PC-9 (cell line): ENCODE data around the gene GAL3ST3. TPM values are rescaled to one million over a fixed set of nuclear protein-coding genes. Genes with fewer than 3 reads are reported as not detected.

Experiments
- BruUV-seq: library from RNA; stranded (reverse); fragments of 400-500 nt; replicated peaks from 2 replicates; lab custom pipeline; 2021; lab: Mats Ljungman, UMichigan
- CTCF ChIA-PET: fragments of 300-600 bp; sonication (Branson Sonifier 250); formaldehyde crosslinking; loops from one replicate; lab custom pipeline; 2022; ENCODE audit warnings: antibody characterized with exemption; lab: Charles Lee
- POLR2A ChIA-PET: fragments of 300-600 bp; sonication (Branson Sonifier 250); formaldehyde crosslinking; loops from one replicate; lab custom pipeline; 2022; ENCODE audit warnings: antibody characterized with exemption; ENCODE audit not compliant: unreplicated experiment; lab: Charles Lee
- DNase-seq, 2 experiments: peaks; one replicate each; pipeline versions ENCODE4 v3.0.0 to v3.0.0-alpha.2; 2015 to 2022; ENCODE audit warnings: mixed read lengths in 1 of 2
- H2AFZ ChIP-seq: fragments of 200-600 bp; sonication (generic); 2 replicates; pipeline ENCODE4 v1.8.1; 2017; ENCODE audit warnings: antibody characterized with exemption
- H3F3A ChIP-seq: fragments of 200-600 bp; sonication (generic); 2 replicates; pipeline ENCODE4 v1.8.1; 2017; ENCODE audit warnings: antibody characterized with exemption, mild to moderate bottlenecking, low read depth; ENCODE audit not compliant: insufficient read depth
- H3K27ac ChIP-seq: fragments of 200-600 bp; sonication (generic); 2 replicates; pipeline ENCODE4 v1.6.1; 2016; ENCODE audit warnings: mixed run types
- H3K27me3 ChIP-seq: fragments of 200-600 bp; sonication (generic); 2 replicates; pipeline ENCODE4 v1.6.1; 2016; ENCODE audit warnings: low read depth, mixed run types; ENCODE audit not compliant: insufficient read depth
- H3K36me3 ChIP-seq: fragments of 200-600 bp; sonication (generic); 2 replicates; pipeline ENCODE4 v1.6.1; 2016; ENCODE audit warnings: low read depth, mixed run types
- H3K4me1 ChIP-seq: fragments of 200-600 bp; sonication (generic); replicated peaks from 2 replicates; pipeline ENCODE4 v1.6.1; 2016; ENCODE audit warnings: mixed run types; ENCODE audit not compliant: insufficient read depth
- H3K4me2 ChIP-seq: fragments of 200-600 bp; sonication (generic); 2 replicates; pipeline ENCODE4 v1.6.1; 2017; ENCODE audit warnings: mixed run types
- H3K4me3 ChIP-seq: fragments of 200-600 bp; sonication (generic); 2 replicates; pipeline ENCODE4 v1.6.1; 2016; ENCODE audit warnings: mixed run types
- H3K79me2 ChIP-seq: fragments of 200-600 bp; sonication (generic); 2 replicates; pipeline ENCODE4 v1.6.1; 2017; ENCODE audit warnings: low read depth, mixed run types
- H3K9me2 ChIP-seq: fragments of 200-600 bp; sonication (generic); 2 replicates; pipeline ENCODE4 v1.8.1; 2017; ENCODE audit warnings: mild to moderate bottlenecking; ENCODE audit not compliant: insufficient read depth
- H3K9me3 ChIP-seq: fragments of 200-600 bp; sonication (generic); 2 replicates; pipeline ENCODE4 v1.8.1; 2016; ENCODE audit warnings: low read depth; ENCODE audit not compliant: insufficient read depth
- H4K20me1 ChIP-seq: fragments of 200-600 bp; sonication (generic); 2 replicates; pipeline ENCODE4 v1.8.1; 2017; ENCODE audit not compliant: insufficient read depth
- CTCF ChIP-seq: fragments of 200-600 bp; sonication (generic); conservative IDR thresholded peaks from 2 replicates; pipeline ENCODE4 v1.6.1; 2017; ENCODE audit warnings: mixed run types, antibody characterized with exemption, mild to moderate bottlenecking, moderate library complexity
- EZH2 ChIP-seq: fragments of 200-600 bp; sonication (generic); IDR thresholded peaks from 2 replicates; pipeline ENCODE4 v1.8.0; 2017; ENCODE audit warnings: antibody characterized with exemption, low read depth
- intact Hi-C: fragments of 100-400 bp; cut with micrococcal nuclease; formaldehyde crosslinking; loops from one replicate; pipeline ENCODE4 v1.10.0; 2022; ENCODE audit not compliant: unreplicated experiment
- total RNA-seq: library from RNA; stranded (reverse); gene quantifications from 2 replicates; pipeline ENCODE4 v1.2.3, GENCODE V29; 2021

GAL3ST3 gene
- total RNA-seq, 1 experiment from 2014 or later = not detected

- CTCF ChIA-PET = no interaction called here
- Histone ChIP-seq H3K9me3 (no peaks in the 10 kb centered on the region), H3K79me2 (no peaks in the 10 kb centered on the region), H3K4me2 (no peak overlapping the region), H3K27me3 (no peaks in the 10 kb centered on the region), H3K9me2 (no peaks in the 10 kb centered on the region), H3K27ac (no peak overlapping the region), H3K4me1 (no peaks in the 10 kb centered on the region), H3K36me3 (no peaks in the 10 kb centered on the region), H2AFZ (no peak overlapping the region), H3K4me3 (no peak overlapping the region), H3F3A (peaks cover 11% of the 10 kb centered on the region), H4K20me1 (no peaks in the 10 kb centered on the region)
- no peak for DNase-seq
- POLR2A ChIA-PET = no interaction called here
- BruUV-seq = no TSS peak
- intact Hi-C loops = no loop called here
- TF ChIP-seq EZH2 = no peak
Measured at GRCh38 chr11:66042227-66042995, 6.5 kb downstream of the GAL3ST3 start.

- Histone ChIP-seq H3K9me3 (no peaks in the 10 kb centered on the region), H3K27me3 (no peaks in the 10 kb centered on the region), H3F3A (peaks cover 9% of the 10 kb centered on the region), H2AFZ (no peak overlapping the region), H3K27ac (no peak overlapping the region), H3K79me2 (no peaks in the 10 kb centered on the region), H3K4me3 (no peak overlapping the region), H3K9me2 (no peaks in the 10 kb centered on the region), H3K36me3 (no peaks in the 10 kb centered on the region), H3K4me2 (no peak overlapping the region), H4K20me1 (no peaks in the 10 kb centered on the region), H3K4me1 (no peaks in the 10 kb centered on the region)
- intact Hi-C loops = no loop called here
- no TSS peak for BruUV-seq
- no peak for DNase-seq
- CTCF ChIA-PET = no interaction called here
- POLR2A ChIA-PET = no interaction called here
- TF ChIP-seq EZH2 (no peak), CTCF (no peak)
Measured at GRCh38 chr11:66039765-66040164, 9.2 kb downstream of the GAL3ST3 start.

GRCh38 chr11:66037327-66037726 lies 11.6 kb downstream of the GAL3ST3 start:
- Histone ChIP-seq H3K4me3 (no peak overlapping the region), H3K9me3 (no peaks in the 10 kb centered on the region), H3K36me3 (no peaks in the 10 kb centered on the region), H3K79me2 (no peaks in the 10 kb centered on the region), H4K20me1 (no peaks in the 10 kb centered on the region), H3K4me1 (no peaks in the 10 kb centered on the region), H3K27ac (no peak overlapping the region), H2AFZ (no peak overlapping the region), H3K27me3 (no peaks in the 10 kb centered on the region), H3K9me2 (no peaks in the 10 kb centered on the region), H3F3A (0 out of 2 replicates have a peak, but pooled peaks cover 6% of the 10 kb centered on the region), H3K4me2 (no peak overlapping the region)
- intact Hi-C loops = no loop called here
- CTCF ChIA-PET = no interaction called here
- TF ChIP-seq EZH2 (no peak), CTCF (no peak)
- no peak for DNase-seq
- no TSS peak for BruUV-seq
- POLR2A ChIA-PET = interaction anchor here (0.6 to 0.7 kb wide), 2 partner anchors 14 to 24 kb away, joined by 3 to 11 read pairs; no protein-coding TSS in a partner anchor
